CD4-positive, alpha-beta T cell (primary cell): ENCODE measurements around the gene MYMK. TPM values are rescaled to one million over a fixed set of nuclear protein-coding genes. Genes with fewer than 3 reads are reported as not detected.

Source experiments
- ATAC-seq: fragments of 200-7000 bp; cut with Tn5 transposase; one replicate; pipeline ENCODE4 v1.10.0; 2022; ENCODE audit warnings: mild to moderate bottlenecking; ENCODE audit not compliant: poor library complexity
- CTCF ChIA-PET: fragments of 350-600 bp; sonication (Branson Sonifier 250); formaldehyde crosslinking; loops from one replicate; lab custom pipeline; 2021; ENCODE audit warnings: antibody characterized with exemption, inconsistent platforms; lab: Charles Lee
- POLR2A ChIA-PET: fragments of 350-600 bp; sonication (Branson Sonifier 250); formaldehyde crosslinking; loops from one replicate; lab custom pipeline; 2021; ENCODE audit warnings: antibody characterized with exemption, inconsistent platforms; lab: Charles Lee
- DNase-seq, 14 experiments: peaks; one replicate each; pipeline ENCODE4 v3.0.0-alpha.2; 2013 to 2020; ENCODE audit warnings: mixed read lengths in 2 of 14
- H3K27ac ChIP-seq, 2 donors: one replicate each; pipeline versions ENCODE4 v1.5.1 to v1.7.0; 2013; ENCODE audit warnings: low read length in 2 of 2, low read depth in 1 of 2, mild to moderate bottlenecking in 1 of 2
- H3K27me3 ChIP-seq, 2 experiments: 1 replicate in 1 of 2; 2 replicates in 1 of 2; pipeline versions ENCODE4 v1.6.1 to v1.7.0; 2013; ENCODE audit warnings: low read length in 2 of 2, control low read depth in 1 of 2, mild to moderate bottlenecking in 1 of 2, moderate library complexity in 1 of 2; ENCODE audit not compliant: insufficient read depth in 2 of 2, control insufficient read depth in 1 of 2
- H3K36me3 ChIP-seq: one replicate; pipeline ENCODE4 v1.6.1; 2013; ENCODE audit warnings: low read length, control low read depth; ENCODE audit not compliant: insufficient read depth
- H3K4me1 ChIP-seq: one replicate; pipeline ENCODE4 v1.6.1; 2013; ENCODE audit warnings: low read length, control low read depth; ENCODE audit not compliant: insufficient read depth
- H3K4me3 ChIP-seq: one replicate; pipeline ENCODE4 v1.5.1; 2013; ENCODE audit warnings: mild to moderate bottlenecking, low read length, moderate library complexity
- H3K9me3 ChIP-seq, 2 experiments: 1 replicate in 1 of 2; 2 replicates in 1 of 2; pipeline versions ENCODE4 v1.6.1 to v1.7.0; 2013; ENCODE audit warnings: low read length in 2 of 2, mild to moderate bottlenecking in 2 of 2, control low read depth in 1 of 2, moderate library complexity in 1 of 2; ENCODE audit not compliant: control insufficient read depth in 1 of 2, insufficient read depth in 1 of 2
- H3K27ac Mint-ChIP-seq: one replicate; pipeline ENCODE4 v1.8.0; 2020; ENCODE audit warnings: mixed read lengths
- H3K27me3 Mint-ChIP-seq: one replicate; pipeline ENCODE4 v1.8.0; 2021; ENCODE audit warnings: mixed read lengths
- H3K36me3 Mint-ChIP-seq: one replicate; pipeline ENCODE4 v1.8.0; 2021; ENCODE audit warnings: low read depth, mixed read lengths
- H3K4me1 Mint-ChIP-seq: one replicate; pipeline ENCODE4 v1.8.0; 2021; ENCODE audit warnings: low read depth, mixed read lengths
- H3K4me3 Mint-ChIP-seq: one replicate; pipeline ENCODE4 v1.8.0; 2020; ENCODE audit warnings: mild to moderate bottlenecking, mixed read lengths
- H3K9me3 Mint-ChIP-seq: one replicate; pipeline ENCODE4 v1.8.0; 2020; ENCODE audit warnings: mixed read lengths
- intact Hi-C, 2 experiments: fragments of 100-400 bp; cut with DNase I in 1 of 2; cut with micrococcal nuclease in 1 of 2; formaldehyde crosslinking; loops; one replicate each; pipeline versions ENCODE4 v1.15.1 to v1.9.0; 2023 to 2025; cut with DNase I, micrococcal nuclease
- total RNA-seq, 174 experiments: library from RNA in 2 of 174; stranded (reverse) in 2 of 174; gene quantifications; one replicate each; pipeline ENCODE4 v1.2.3 and lab custom pipeline; 2021 to 2026
- TF ChIP-seq, protein P1 (sequence below): fragments of 200-600 bp; IDR thresholded peaks from one replicate; pipeline ENCODE4 v1.8.0; 2022; ENCODE audit warnings: antibody characterized with exemption, mild to moderate bottlenecking

MYMK gene
- total RNA-seq, 2 experiments from 2014 or later, result not detected

DNA sequence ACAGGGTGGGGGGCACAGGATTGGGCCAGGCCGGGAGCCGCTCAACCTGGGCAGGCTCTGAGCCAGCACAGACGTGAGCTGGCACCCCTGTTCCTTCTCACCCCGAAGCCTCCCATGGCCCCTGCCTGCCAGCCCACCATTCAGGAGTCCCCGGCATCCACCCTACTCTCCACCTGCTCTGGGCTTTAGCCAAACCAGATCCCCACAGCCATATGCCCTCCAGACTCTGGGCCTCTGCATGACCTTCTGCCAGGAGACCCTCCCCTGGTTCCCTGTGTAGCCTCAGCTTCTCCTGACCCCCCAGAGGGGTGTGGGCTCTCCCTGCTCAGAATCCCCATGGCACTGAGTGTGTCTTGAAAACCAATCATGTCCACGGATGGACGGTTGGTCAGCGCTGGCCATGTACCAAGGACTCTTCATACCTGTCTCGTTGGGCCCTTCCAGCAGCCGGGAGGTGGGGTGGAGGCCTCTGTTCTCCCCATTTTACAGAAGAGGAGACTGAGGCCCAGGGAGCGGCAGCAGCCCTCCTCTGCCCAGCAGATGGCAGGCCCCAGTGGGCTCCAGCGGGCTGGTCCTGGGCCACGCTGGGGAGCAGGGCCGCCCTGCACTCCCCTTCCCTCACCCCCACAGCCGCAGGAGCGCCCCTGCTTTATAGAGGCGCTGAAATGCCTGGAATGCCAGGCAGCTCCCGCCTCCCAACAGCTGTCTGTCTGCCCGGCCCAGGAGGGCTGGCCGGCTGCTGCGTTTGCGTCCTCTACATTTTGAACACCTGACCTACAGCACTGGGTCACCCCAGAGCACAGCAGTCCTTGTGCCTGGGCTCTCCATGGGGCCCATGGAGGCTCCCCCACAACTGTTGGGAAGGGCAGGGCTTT, 3.5 kb upstream of the MYMK start:
- peaks cover 0 to 3% of the 10 kb centered on the region in 2 experiments for H3K27me3 ChIP-seq
- no peaks in the 10 kb centered on the region for H3K36me3 ChIP-seq
- Mint-ChIP-seq H3K9me3 (no peaks in the 10 kb centered on the region), H3K36me3 (no peaks in the 10 kb centered on the region), H3K4me1 (peaks cover 18% of the 10 kb centered on the region), H3K27ac (no peak overlapping the region), H3K27me3 (peaks cover 6% of the 10 kb centered on the region), H3K4me3 (no peak overlapping the region)
- CTCF ChIA-PET, result no interaction called here
- no peak overlapping the region for H3K27ac ChIP-seq
- POLR2A ChIA-PET, result no interaction called here
- TF ChIP-seq, protein P1, sequence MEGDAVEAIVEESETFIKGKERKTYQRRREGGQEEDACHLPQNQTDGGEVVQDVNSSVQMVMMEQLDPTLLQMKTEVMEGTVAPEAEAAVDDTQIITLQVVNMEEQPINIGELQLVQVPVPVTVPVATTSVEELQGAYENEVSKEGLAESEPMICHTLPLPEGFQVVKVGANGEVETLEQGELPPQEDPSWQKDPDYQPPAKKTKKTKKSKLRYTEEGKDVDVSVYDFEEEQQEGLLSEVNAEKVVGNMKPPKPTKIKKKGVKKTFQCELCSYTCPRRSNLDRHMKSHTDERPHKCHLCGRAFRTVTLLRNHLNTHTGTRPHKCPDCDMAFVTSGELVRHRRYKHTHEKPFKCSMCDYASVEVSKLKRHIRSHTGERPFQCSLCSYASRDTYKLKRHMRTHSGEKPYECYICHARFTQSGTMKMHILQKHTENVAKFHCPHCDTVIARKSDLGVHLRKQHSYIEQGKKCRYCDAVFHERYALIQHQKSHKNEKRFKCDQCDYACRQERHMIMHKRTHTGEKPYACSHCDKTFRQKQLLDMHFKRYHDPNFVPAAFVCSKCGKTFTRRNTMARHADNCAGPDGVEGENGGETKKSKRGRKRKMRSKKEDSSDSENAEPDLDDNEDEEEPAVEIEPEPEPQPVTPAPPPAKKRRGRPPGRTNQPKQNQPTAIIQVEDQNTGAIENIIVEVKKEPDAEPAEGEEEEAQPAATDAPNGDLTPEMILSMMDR, result no peak
- no peaks in the 10 kb centered on the region for H3K9me3 ChIP-seq
- H3K4me1 ChIP-seq, result peaks cover 18% of the 10 kb centered on the region
- H3K4me3 ChIP-seq, result no peak overlapping the region
- intact Hi-C loops, result no loop called here
- ATAC-seq, result no peak
- no peak for DNase-seq

- POLR2A ChIA-PET, result no interaction called here
- Histone ChIP-seq H3K27ac (no peak overlapping the region), H3K4me1 (peaks cover 10% of the 10 kb centered on the region), H3K4me3 (no peak overlapping the region), H3K27me3 (no peaks in the 10 kb centered on the region), H3K9me3 (no peaks in the 10 kb centered on the region), H3K36me3 (no peaks in the 10 kb centered on the region)
- H3K4me3 Mint-ChIP-seq, result no peak overlapping the region
- no peak overlapping the region for H3K27ac Mint-ChIP-seq
- H3K36me3 Mint-ChIP-seq, result no peaks in the 10 kb centered on the region
- DNase-seq (no peak), ATAC-seq (no peak)
- H3K9me3 Mint-ChIP-seq, result no peaks in the 10 kb centered on the region
- CTCF ChIA-PET, result no interaction called here
- peaks cover 2% of the 10 kb centered on the region for H3K27me3 Mint-ChIP-seq
- TF ChIP-seq, protein P1, result no peak
- intact Hi-C loops, result no loop called here
- H3K4me1 Mint-ChIP-seq, result peaks cover 11% of the 10 kb centered on the region
Measured at GRCh38 chr9:133527444-133527920, 2.7 kb upstream of the MYMK start.

- Mint-ChIP-seq H3K4me1 (peaks cover 11% of the 10 kb centered on the region), H3K4me3 (no peak overlapping the region), H3K27ac (no peak overlapping the region), H3K27me3 (no peaks in the 10 kb centered on the region), H3K36me3 (no peaks in the 10 kb centered on the region), H3K9me3 (no peaks in the 10 kb centered on the region)
- intact Hi-C loops, result no loop called here
- peak; percentile 67 for ATAC-seq
- ChIA-PET POLR2A (no interaction called here), CTCF (no interaction called here)
- Histone ChIP-seq H3K4me3 (no peak overlapping the region), H3K27ac (no peak overlapping the region), H3K9me3 (no peaks in the 10 kb centered on the region), H3K36me3 (no peaks in the 10 kb centered on the region), H3K27me3 (no peaks in the 10 kb centered on the region), H3K4me1 (peaks cover 8% of the 10 kb centered on the region)
- TF ChIP-seq, protein P1, result no peak
- peak in 2 of 14 experiments; percentile 6 to 28 for DNase-seq
Measured at GRCh38 chr9:133526721-133527321, 2.1 kb upstream of the MYMK start.
